ENCODE data around the gene IL12B. TPM values are rescaled to one million over a fixed set of nuclear protein-coding genes. Genes with fewer than 3 reads are reported as not detected.

The IL12B gene
- total and polyA plus RNA-seq, 2 experiments from 2014 or later, result not detected

- Histone ChIP-seq H3K79me2 (ENCODE audit: insufficient read depth) (no peaks in the 10 kb centered on the region), H3K36me3 (ENCODE audit: low read depth) (no peaks in the 10 kb centered on the region), H3K4me2 (ENCODE audit: unreplicated experiment) (peak overlapping the region; percentile 25), H2AFZ (peak overlapping the region; percentile 13; the same call in 1 of the 2 replicates), H3K9me2 (ENCODE audit: insufficient read depth) (no peaks in the 10 kb centered on the region), H3K27ac (peak overlapping the region; percentile 55), H3K9me3 (ENCODE audit: low read depth) (no peaks in the 10 kb centered on the region), H3K27me3 (replicated peaks; ENCODE audit: insufficient read depth) (no peaks in the 10 kb centered on the region), H4K20me1 (ENCODE audit: insufficient read depth) (no peaks in the 10 kb centered on the region), H3K9ac (no peak overlapping the region), H3F3A (ENCODE audit: insufficient read depth) (peaks cover 38% of the 10 kb centered on the region), H3K4me3 (no peak overlapping the region), H3K4me1 (ENCODE audit: insufficient read depth) (peaks cover 38% of the 10 kb centered on the region)
- 0 to 20% methylated on average over 1 of the region's 1 CpG for WGBS, 2 experiments (ENCODE audit: low coverage in 1 of 2, low lambda C conversion rate in 2 of 2, missing lambda C conversion rate in 2 of 2)
- TF ChIP-seq EZH2 (IDR thresholded peaks at IDR 0.05; ENCODE audit: insufficient read depth, poor library complexity, severe bottlenecking), result no peak
- no peak for TF ChIP-seq EZH2phosphoT487 (IDR thresholded peaks at IDR 0.05; ENCODE audit: insufficient read depth, low read depth)
- in situ Hi-C loops (cut with MboI), result no loop called here
- DNase-seq, result peak; percentile 84
Observed at GRCh38 chr5:159337016-159337955, 7.0 kb upstream of the IL12B start.

GRCh38 chr5:159336586-159336985 is 6.3 kb upstream of the IL12B start:
- Histone ChIP-seq H4K20me1 (ENCODE audit: insufficient read depth) (no peaks in the 10 kb centered on the region), H3K27me3 (replicated peaks; ENCODE audit: insufficient read depth) (no peaks in the 10 kb centered on the region), H3K4me3 (no peak overlapping the region), H2AFZ (no peak overlapping the region), H3F3A (ENCODE audit: insufficient read depth) (peaks cover 31% of the 10 kb centered on the region), H3K9me2 (ENCODE audit: insufficient read depth) (no peaks in the 10 kb centered on the region), H3K27ac (peak overlapping the region; percentile 55; the same call in 1 of the 2 replicates), H3K36me3 (ENCODE audit: low read depth) (no peaks in the 10 kb centered on the region), H3K79me2 (ENCODE audit: insufficient read depth) (no peaks in the 10 kb centered on the region), H3K9ac (no peak overlapping the region), H3K4me2 (ENCODE audit: unreplicated experiment) (no peak overlapping the region), H3K4me1 (ENCODE audit: insufficient read depth) (peaks cover 32% of the 10 kb centered on the region), H3K9me3 (ENCODE audit: low read depth) (no peaks in the 10 kb centered on the region)
- TF ChIP-seq EZH2phosphoT487 (IDR thresholded peaks at IDR 0.05; ENCODE audit: insufficient read depth, low read depth) (no peak), EZH2 (IDR thresholded peaks at IDR 0.05; ENCODE audit: insufficient read depth, poor library complexity, severe bottlenecking) (no peak)
- 99 to 100% methylated on average over 5 of the region's 5 CpGs for WGBS, 2 experiments (ENCODE audit: low coverage in 1 of 2, low lambda C conversion rate in 2 of 2, missing lambda C conversion rate in 2 of 2)
- DNase-seq, result no peak
- in situ Hi-C loops (cut with MboI), result no loop called here

DNA sequence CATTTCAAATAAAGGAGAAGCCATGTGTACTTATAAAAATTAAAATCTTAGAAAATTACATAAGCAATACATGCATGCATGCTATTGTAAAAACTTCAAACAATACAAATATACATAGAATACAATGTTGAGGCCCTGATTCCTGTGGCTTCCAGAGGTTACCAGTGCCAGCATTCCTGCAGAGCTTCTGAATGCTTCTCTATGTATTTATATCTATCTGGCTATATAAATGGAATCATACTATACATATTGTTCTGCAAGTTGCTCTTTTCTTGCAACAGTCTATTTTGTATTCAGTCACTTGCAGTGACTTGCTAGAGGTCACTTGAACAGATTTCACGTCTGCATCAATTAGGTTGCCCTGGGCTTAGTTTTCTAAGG is 3.2 kb upstream of the IL12B start:
- Histone ChIP-seq H3K79me2 (ENCODE audit: insufficient read depth) (no peaks in the 10 kb centered on the region), H3K4me1 (ENCODE audit: insufficient read depth) (peaks cover 30% of the 10 kb centered on the region), H3K27me3 (replicated peaks; ENCODE audit: insufficient read depth) (no peaks in the 10 kb centered on the region), H3K36me3 (ENCODE audit: low read depth) (no peaks in the 10 kb centered on the region), H3K9me3 (ENCODE audit: low read depth) (no peaks in the 10 kb centered on the region), H2AFZ (no peak overlapping the region), H3F3A (ENCODE audit: insufficient read depth) (peaks cover 24% of the 10 kb centered on the region), H3K4me2 (ENCODE audit: unreplicated experiment) (no peak overlapping the region), H3K4me3 (no peak overlapping the region), H3K9me2 (ENCODE audit: insufficient read depth) (no peaks in the 10 kb centered on the region), H4K20me1 (ENCODE audit: insufficient read depth) (no peaks in the 10 kb centered on the region), H3K9ac (no peak overlapping the region), H3K27ac (no peak overlapping the region)
- WGBS, 2 experiments (ENCODE audit: low coverage in 1 of 2, low lambda C conversion rate in 2 of 2, missing lambda C conversion rate in 2 of 2), result 76 to 88% methylated on average over 1 of the region's 1 CpG
- DNase-seq, result no peak
- no peak for TF ChIP-seq EZH2 (IDR thresholded peaks at IDR 0.05; ENCODE audit: insufficient read depth, poor library complexity, severe bottlenecking)
- TF ChIP-seq EZH2phosphoT487 (IDR thresholded peaks at IDR 0.05; ENCODE audit: insufficient read depth, low read depth), result no peak
- in situ Hi-C loops (cut with MboI), result no loop called here

GRCh38 chr5:159332800-159333544 is 2.7 kb upstream of the IL12B start:
- H3K4me1 ChIP-seq (ENCODE audit: insufficient read depth), result peaks cover 24% of the 10 kb centered on the region
- H3K9ac ChIP-seq, result no peak overlapping the region
- DNase-seq, result no peak
- in situ Hi-C loops (cut with MboI), result no loop called here
- no peak overlapping the region for H3K4me2 ChIP-seq (ENCODE audit: unreplicated experiment)
- no peaks in the 10 kb centered on the region for H3K9me2 ChIP-seq (ENCODE audit: insufficient read depth)
- no peak overlapping the region for H3K27ac ChIP-seq
- no peak overlapping the region for H2AFZ ChIP-seq
- TF ChIP-seq EZH2phosphoT487 (IDR thresholded peaks at IDR 0.05; ENCODE audit: insufficient read depth, low read depth) (no peak), EZH2 (IDR thresholded peaks at IDR 0.05; ENCODE audit: insufficient read depth, poor library complexity, severe bottlenecking) (no peak)
- H3K9me3 ChIP-seq (ENCODE audit: low read depth), result no peaks in the 10 kb centered on the region
- no peak overlapping the region for H3K4me3 ChIP-seq
- WGBS, 2 experiments (ENCODE audit: low coverage in 1 of 2, low lambda C conversion rate in 2 of 2, missing lambda C conversion rate in 2 of 2), result 83 to 85% methylated on average over 6 of the region's 6 CpGs
- H3K36me3 ChIP-seq (ENCODE audit: low read depth), result no peaks in the 10 kb centered on the region
- peaks cover 18% of the 10 kb centered on the region for H3F3A ChIP-seq (ENCODE audit: insufficient read depth)
- H3K79me2 ChIP-seq (ENCODE audit: insufficient read depth), result no peaks in the 10 kb centered on the region
- no peaks in the 10 kb centered on the region for H4K20me1 ChIP-seq (ENCODE audit: insufficient read depth)
- H3K27me3 ChIP-seq (replicated peaks; ENCODE audit: insufficient read depth), result no peaks in the 10 kb centered on the region
